GF-D8 (cell line): ENCODE results near the gene NXPE3.
"Not testable (repeated sequence)": the region's sequence is repeated elsewhere in the genome, so short reads cannot be mapped to it uniquely, and the experiment has no call there.

Source experiments
- DNase-seq: peaks from one replicate; lab custom pipeline; 2025; lab: John Stamatoyannopoulos, UW

Gene NXPE3

DNA sequence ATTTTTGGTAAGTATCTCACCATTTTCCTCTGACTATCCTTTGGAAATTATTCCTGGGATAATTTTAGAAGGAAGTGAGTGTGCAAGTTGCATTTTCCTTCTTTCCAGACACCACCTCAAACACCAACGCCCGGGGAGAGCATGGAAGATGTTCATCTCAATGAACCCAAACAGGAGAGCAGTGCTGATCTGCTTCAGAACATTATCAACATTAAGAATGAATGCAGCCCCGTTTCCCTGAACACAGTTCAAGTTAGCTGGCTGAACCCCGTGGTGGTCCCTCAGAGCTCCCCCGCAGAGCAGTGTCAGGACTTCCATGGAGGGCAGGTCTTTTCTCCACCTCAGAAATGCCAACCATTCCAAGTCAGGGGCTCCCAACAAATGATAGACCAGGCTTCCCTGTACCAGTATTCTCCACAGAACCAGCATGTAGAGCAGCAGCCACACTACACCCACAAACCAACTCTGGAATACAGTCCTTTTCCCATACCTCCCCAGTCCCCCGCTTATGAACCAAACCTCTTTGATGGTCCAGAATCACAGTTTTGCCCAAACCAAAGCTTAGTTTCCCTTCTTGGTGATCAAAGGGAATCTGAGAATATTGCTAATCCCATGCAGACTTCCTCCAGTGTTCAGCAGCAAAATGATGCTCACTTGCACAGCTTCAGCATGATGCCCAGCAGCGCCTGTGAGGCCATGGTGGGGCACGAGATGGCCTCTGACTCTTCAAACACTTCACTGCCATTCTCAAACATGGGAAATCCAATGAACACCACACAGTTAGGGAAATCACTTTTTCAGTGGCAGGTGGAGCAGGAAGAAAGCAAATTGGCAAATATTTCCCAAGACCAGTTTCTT, 74.2 kb downstream of the NXPE3 start:
- DNase-seq, result no peak

DNA sequence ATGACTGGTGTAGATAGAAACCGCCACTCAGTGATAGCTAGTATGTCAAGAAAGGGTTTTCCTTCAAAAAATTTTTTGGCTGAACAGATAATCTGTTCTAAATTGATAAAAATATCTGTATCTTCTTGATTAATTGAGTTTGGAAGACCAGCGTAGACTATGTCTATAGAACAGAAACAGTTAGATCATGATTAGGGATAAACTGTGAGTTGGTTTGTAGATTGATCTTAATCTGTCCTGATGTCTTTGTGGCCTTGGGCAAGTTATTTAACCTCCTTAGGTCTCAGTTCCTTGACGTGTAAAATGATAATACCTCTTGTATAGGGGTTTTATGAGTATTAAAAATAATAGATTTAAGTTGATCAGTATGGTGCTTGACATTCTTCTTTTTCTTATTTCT, 75.0 kb downstream of the NXPE3 start:
- DNase-seq, result no peak

DNA sequence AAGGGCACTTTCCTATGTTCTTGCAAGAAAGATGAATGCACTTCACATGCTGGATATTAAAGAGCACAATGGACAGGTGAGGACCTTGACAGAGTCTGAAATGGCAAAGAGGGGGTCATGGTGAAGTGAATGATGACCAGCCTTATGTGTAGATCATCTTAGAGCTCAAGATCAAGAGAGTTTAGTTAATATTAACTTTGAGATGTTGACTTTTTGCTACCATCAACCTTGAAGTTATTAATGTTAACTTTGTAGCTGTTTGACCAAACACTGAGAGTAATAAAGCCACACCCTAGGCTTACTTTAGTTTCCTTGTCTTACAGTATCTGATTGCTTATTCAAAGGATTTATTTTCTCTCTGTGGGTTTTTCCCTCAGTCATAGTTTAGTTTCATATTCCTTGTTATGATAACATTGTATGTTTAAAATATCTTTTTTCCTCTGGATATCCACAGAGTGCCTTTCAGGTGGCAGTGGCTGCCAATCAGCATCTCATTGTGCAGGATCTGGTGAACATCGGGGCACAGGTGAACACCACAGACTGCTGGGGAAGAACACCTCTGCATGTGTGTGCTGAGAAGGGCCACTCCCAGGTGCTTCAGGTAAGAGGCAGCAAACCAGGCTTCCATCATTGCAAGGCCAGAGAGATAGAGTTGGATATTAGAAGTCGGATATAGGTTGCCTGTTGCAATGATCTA, 75.7 kb downstream of the NXPE3 start:
- no peak for DNase-seq

DNA sequence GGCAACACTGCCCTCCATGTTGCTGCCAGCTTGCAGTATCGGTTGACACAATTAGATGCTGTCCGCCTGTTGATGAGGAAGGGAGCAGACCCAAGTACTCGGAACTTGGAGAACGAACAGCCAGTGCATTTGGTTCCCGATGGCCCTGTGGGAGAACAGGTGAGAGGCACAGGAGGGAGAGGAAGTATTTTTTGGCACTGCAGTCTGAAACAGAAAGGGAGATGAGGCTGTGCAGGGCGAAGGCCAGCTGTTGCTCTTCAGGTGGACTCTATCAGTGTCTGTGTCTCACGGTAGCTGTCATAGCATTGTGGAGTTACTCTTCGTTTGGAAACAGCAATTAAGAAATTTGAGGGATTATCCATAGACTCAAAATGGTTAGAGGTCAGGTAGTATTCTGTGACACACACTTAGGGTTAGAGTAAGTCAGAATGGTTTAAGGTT, 78.3 kb downstream of the NXPE3 start:
- no peak for DNase-seq

DNA sequence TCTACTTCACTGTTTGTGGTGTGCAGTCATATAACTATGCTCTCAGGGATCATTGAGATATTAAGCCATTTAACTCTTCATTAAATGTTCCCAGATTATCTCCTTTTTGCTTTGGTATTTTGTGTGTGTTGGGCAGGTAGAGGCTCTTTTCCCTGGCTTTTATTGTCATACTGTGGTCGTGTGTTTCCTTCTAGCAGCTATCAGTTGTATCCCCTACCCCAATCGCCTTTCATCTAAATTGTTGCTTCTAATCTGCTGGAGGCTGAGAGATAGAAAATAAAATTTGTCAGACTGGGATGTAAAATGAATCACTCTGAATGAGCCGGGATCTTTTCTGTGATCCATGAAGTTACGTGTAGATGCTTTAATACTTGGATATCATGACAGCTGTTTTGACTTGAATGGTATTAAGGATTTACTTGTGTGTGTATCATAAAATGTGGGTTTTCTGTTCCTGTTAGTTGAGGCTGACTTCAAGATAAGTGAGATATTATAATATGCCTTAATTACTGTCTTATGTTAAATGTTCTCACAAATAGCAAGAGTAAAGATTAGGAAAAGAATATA, 79.5 kb downstream of the NXPE3 start:
- no peak for DNase-seq

DNA sequence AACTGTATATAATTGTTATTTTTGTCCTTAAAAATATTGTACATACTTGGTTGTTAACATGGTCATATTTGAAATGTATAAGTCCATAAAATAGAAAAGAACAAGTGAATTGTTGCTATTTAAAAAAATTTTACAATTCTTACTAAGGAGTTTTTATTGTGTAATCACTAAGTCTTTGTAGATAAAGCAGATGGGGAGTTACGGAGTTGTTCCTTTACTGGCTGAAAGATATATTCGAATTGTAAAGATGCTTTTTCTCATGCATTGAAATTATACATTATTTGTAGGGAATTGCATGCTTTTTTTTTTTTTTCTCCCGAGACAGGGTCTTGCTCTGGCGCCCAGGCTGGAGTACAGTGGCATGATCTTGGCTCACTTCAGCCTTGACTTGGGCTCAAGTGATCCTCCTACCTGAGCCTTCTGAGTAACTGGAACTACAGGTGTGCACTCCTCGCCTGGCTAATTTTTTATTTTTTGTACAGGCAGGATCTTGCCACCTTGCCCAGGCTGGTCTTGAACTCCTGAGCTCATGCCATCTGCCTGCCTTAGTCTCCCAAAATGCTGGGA, 81.0 kb downstream of the NXPE3 start:
- no peak for DNase-seq

DNA sequence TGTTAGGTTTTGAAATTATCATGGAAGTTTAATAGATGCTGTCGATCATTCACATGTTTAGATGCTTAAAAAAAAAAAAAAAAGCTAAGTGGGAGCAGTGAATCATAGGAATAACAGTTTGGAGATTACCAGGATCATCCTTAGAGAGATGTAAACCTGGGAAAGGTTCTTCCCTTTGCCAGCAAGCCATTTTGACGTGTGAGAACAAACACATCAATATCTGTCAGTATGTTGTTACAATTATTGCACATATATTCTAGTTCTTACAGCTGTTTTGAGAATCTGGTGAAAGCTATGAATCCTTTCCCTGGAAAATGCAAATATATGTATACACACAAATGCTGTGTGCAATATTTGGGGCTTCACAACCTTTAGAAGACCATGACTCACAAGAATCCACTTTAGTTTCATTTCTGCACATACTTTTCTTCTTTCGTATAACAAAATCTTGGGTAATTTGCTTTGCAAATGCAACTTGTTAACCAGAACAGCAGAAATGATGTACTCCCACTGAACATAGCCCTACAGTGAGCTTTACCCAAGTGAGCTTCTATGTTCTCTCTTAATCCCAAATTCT, 82.3 kb downstream of the NXPE3 start:
- DNase-seq, result no peak

DNA sequence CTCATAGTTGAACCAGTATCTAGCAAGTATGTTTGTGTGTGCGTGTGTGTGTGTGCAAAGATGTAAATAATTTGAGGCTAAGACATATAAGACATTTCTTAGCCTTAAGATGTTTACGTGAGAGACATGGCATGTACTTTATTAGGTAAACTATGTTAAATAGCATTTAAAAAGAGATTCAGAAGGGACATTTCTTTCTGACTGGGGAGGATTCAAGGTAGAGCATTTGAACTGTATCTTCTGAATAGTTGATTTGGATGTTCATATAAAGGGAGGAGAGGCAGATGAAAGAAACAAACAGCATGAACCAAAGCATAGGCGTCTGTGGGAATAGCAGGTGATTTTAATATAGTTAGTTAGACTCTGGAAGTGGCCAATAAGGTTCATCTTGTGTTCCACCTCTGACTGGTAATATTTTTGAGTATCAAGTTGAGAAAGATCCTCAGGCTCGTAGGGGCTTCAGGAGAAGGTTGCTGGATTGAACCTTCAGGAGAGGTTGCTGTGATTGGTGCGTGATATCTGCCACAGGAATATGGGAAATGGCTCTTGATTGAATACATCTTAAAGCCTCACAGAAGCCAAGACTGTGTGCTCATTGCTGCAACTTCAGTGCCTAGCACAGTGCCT, 82.9 kb downstream of the NXPE3 start:
- no peak for DNase-seq

DNA sequence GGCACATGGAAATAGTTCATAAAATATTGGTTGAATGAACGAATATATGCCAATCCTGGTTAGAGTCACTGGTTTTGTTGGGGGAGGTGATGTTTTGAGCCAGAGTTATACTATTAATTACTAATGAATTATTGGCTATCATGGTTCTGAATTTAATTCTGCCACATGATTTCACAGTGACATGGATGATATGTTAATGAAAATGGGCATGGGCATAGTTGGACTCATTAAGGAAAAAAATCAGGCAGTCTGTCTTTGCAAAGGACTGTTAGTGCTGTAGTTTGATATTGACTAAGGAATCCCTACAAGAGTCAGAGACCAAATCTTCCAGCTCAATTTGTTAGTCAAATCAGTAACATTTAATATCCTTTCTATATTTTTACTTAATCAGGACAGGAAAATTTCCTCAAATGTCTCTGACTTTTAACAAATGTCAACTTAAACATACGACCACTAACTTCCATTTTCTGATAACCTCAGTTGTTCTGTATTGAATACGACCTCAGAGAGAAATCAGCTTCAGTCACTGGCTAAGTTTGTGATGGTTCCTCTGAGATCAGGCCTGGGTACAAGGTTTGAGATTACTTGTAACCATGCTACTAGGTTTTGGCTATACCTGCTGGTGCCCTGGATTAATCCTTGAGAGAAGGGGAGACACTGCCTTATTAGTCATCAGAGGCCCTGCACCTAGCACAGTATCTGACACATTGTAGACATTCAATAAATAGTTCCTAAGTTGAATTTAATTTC, 83.6 kb downstream of the NXPE3 start:
- DNase-seq, result no peak

DNA sequence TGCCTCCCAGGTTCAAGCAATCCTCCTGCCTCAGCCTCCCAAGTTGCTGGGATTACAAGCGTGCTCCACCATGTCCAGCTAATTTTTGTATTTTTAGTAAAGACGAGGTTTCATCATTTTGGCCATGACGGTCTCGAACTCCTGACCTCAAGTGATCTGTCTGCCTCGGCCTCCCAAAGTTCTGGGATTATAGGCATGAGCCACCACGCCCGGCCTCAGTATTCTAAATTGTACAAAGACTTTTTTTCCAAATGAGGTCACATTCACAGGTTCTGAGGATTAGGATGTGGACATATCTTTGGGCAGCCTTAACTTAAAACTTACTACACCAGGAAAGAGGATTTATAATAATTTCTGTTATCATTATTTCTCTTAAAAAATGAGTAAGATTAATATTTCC, 85.9 kb downstream of the NXPE3 start:
- DNase-seq, result not testable (repeated sequence)

DNA sequence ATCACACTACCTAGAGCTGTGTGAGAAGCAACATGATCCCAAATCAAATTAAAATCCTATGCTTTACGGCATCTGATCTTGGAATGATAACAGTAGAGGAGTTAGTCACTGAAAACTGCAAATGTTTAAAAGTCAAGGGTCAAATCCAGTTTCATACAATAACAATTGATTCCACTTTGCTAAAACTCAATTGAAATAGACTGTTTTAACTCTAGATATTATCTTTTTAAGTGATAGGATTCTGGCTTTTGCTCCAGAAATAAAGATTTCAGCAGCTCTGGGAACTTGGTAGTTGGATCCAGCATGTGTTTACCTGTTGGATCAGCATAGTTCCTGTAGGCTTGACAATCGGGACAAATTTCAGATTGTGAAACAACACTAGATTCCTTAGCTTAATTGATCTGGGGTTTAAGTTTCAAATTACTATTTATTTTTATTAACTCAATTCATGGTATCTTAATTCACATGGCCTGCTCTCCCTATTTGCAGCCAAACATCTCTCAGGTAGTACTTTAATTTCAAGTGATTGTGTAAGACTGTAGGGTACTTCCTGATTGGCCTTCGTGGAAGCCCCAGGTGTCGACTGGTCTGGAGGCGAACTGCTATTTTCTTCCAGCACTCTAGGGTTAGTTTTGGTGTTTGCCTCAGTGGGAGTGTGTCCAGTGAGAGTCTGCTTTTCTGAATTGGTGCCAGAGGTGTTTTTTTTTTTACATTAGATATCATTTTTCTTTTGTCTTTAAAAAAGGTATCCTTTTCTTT, 86.9 kb downstream of the NXPE3 start:
- no peak for DNase-seq

DNA sequence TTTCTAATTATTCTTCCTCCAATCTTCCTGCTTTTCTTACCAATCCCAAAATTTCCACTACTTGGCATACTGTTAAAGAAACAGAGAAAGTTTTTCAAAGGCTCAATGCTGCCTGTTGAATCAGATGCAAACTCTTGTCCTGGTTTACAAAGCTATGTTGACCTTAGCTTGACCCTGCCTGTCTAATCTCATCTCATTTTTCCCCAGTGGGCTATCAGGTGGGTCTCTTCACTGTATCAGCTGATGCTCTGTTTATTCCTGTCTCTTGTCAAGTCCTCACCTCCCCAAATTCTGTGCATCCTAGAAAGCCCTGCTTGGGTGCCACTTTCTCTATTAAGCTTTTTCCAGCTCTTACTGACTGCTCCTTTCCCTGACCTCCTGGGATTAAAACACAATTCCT, 88.5 kb downstream of the NXPE3 start:
- DNase-seq, result no peak

DNA sequence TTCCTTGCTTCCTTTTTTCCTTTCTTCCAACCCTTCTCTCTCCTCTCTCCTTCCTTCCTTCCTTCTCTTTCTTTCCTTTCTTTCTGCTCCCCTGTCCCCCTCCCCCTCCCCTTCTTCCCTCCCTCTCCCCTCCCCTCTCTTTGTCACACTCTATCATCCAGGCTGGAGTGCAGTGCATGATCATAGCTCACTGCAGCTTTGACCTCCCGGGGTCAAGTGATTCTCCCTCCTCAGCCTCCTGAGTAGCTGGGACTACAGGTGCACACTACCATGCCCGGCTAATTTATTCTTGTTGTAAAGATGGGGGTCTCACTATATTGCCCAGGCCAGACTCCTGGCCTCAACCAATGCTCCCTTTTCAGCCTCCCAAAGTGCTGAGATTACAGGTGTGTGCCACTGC, 89.0 kb downstream of the NXPE3 start:
- DNase-seq, result no peak

DNA sequence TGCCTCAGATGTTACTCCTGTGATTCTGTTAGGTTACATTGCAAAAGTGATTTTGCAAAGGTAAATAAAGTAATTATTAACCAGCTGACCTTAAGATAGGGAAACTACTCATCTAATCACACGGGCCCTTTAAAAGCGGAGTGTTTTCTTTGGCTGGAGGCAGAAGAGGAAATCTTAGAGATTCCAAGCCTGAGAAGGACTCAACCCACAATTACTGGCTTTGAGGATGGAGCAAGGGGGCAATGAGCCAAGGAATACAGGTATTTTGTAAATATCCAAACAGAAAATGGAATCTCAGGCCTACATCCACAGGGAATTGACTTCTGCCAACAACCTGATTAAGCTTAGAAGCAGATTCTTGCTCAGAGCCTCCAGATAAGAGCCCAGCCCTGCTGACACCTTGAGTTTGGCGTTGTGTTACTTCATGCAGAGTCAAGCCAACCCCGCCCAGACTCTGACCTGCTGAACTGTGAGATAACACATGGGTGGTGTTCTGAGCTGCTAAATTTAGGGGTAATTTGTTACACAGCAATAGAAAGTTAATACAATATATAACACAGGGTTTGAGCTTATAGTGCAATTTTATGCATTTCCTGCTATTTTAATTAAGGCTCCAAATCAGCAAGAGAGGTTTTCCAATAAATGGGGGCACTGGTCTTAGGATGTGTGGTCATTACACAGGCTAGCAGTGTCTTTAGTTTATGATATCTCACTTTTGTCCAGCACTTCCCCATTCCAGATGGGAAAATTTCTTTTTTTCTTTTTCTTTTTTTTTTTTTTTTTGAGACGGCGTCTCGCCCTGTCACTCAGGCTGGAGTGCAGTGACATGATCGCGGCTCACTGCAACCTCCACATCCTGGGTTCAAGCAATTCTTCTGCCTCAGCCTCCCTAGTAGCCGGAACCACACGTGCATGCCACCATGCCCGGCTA, 89.8 kb downstream of the NXPE3 start:
- no peak for DNase-seq

DNA sequence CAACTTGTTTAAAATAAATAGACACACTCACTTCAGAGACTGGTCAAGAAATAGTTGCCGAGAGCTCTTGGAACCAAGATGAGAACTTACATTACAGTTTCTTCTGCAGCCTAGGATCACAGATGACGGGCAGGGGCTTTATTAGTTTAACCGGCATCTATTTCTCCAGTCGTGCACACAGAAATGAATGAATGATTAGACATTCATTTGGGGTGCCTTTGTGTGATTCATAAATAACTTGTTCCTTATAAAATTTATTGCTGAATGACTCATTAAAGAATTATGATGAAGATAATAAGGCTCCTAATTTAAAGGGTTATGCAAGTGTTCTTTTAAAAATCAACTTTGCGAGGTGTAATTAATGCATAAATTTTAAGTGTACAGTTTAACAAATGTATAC, 91.1 kb downstream of the NXPE3 start:
- DNase-seq, result no peak

DNA sequence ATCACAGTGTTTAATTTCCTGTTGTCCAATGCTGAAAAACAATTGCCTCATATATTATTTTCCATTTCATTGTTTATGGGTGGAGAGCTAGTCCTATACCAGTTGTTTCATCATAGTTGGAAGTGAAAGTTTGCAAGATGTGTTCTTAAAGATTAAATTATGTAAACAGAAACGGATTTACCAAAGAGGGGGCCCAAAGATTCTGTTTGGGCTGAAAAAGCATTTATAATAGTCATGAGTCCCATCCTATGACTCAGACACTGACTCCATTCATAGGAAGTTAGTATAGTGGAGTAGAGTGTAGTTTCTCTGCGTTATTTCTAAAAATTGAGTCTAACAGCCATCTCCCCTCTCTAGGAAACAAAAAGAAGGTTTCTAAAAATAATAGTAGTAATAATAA, 94.6 kb downstream of the NXPE3 start:
- DNase-seq, result no peak

DNA sequence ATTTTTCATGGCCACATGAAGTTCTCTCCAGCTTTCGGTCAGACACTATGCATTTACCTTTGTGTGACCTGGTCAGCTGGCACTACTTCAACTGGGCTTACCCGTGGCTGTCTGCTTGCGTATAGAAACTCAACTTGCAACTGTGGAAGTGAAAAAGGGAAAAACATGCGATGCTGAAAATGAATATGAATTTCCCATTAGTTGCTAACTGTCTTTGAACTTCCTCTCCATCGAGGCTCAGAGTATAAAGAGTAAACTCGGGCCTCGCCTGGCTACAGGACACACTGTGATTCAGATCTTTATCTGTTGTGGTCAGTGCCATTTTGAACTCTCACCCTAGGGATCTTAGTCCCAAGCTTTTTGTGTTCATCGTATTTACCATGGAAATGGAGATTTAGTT, 97.1 kb downstream of the NXPE3 start:
- no peak for DNase-seq
